ENCODE measurements around the gene APMAP. TPM values are rescaled to one million over a fixed set of nuclear protein-coding genes. Genes with fewer than 3 reads are reported as not detected.

APMAP gene
- total and polyA plus RNA-seq, 3 donors from 2014 or later: 92.3 to 135 (median 105) TPM

GRCh38 chr20:24955045-24955444 lies 37.5 kb downstream of the APMAP start:
- Histone ChIP-seq H3K27me3 (no peaks in the 10 kb centered on the region), H3K4me1 (no peaks in the 10 kb centered on the region), H3K27ac (no peak overlapping the region), H3K4me3 (no peak overlapping the region), H3K9me3 (no peaks in the 10 kb centered on the region), H3K36me3 (ENCODE audit: low read depth, missing control alignments) (no peaks in the 10 kb centered on the region)
- intact Hi-C loops (cut with DNase I; ENCODE audit: low total_unique reads): no loop called here
- TF ChIP-seq POLR2A (IDR thresholded peaks at IDR 0.05) (no peak), CTCF (IDR thresholded peaks at IDR 0.05) (no peak)
- DNase-seq: no peak
- 81 to 83% methylated on average over 3 of the region's 3 CpGs for WGBS, 2 donors

GRCh38 chr20:24954566-24954965 lies 38.0 kb downstream of the APMAP start:
- Histone ChIP-seq H3K4me3 (no peak overlapping the region), H3K4me1 (no peaks in the 10 kb centered on the region), H3K9me3 (no peaks in the 10 kb centered on the region), H3K27me3 (no peaks in the 10 kb centered on the region), H3K27ac (no peak overlapping the region), H3K36me3 (ENCODE audit: low read depth, missing control alignments) (no peaks in the 10 kb centered on the region)
- 79 to 82% methylated on average over 2 of the region's 2 CpGs for WGBS, 2 donors
- DNase-seq: no peak
- TF ChIP-seq POLR2A (IDR thresholded peaks at IDR 0.05): no peak
- TF ChIP-seq CTCF (IDR thresholded peaks at IDR 0.05): no peak
- intact Hi-C loops (cut with DNase I; ENCODE audit: low total_unique reads): no loop called here

GRCh38 chr20:24954151-24954550 lies 38.4 kb downstream of the APMAP start:
- no peak for DNase-seq
- WGBS, 2 donors: 74 to 85% methylated on average over 8 of the region's 8 CpGs
- intact Hi-C loops (cut with DNase I; ENCODE audit: low total_unique reads): no loop called here
- H3K4me3 ChIP-seq: no peak overlapping the region
- H3K9me3 ChIP-seq: no peaks in the 10 kb centered on the region
- H3K36me3 ChIP-seq (ENCODE audit: low read depth, missing control alignments): no peaks in the 10 kb centered on the region
- H3K27ac ChIP-seq: no peak overlapping the region
- H3K4me1 ChIP-seq: no peaks in the 10 kb centered on the region
- no peaks in the 10 kb centered on the region for H3K27me3 ChIP-seq
- no peak for TF ChIP-seq CTCF (IDR thresholded peaks at IDR 0.05)
- no peak for TF ChIP-seq POLR2A (IDR thresholded peaks at IDR 0.05)

GRCh38 chr20:24953621-24954133 lies 38.9 kb downstream of the APMAP start:
- TF ChIP-seq CTCF (IDR thresholded peaks at IDR 0.05): no peak
- TF ChIP-seq POLR2A (IDR thresholded peaks at IDR 0.05): no peak
- intact Hi-C loops (cut with DNase I; ENCODE audit: low total_unique reads): no loop called here
- WGBS, 2 donors: 70 to 74% methylated on average over 16 of the region's 16 CpGs
- Histone ChIP-seq H3K4me3 (no peak overlapping the region), H3K4me1 (no peaks in the 10 kb centered on the region), H3K9me3 (no peaks in the 10 kb centered on the region), H3K36me3 (ENCODE audit: low read depth, missing control alignments) (no peaks in the 10 kb centered on the region), H3K27ac (no peak overlapping the region), H3K27me3 (no peaks in the 10 kb centered on the region)
- DNase-seq: no peak

GRCh38 chr20:24953209-24953575 lies 39.4 kb downstream of the APMAP start:
- H3K4me3 ChIP-seq: no peak overlapping the region
- DNase-seq: no peak
- no peaks in the 10 kb centered on the region for H3K9me3 ChIP-seq
- no peaks in the 10 kb centered on the region for H3K36me3 ChIP-seq (ENCODE audit: low read depth, missing control alignments)
- no peak overlapping the region for H3K27ac ChIP-seq
- TF ChIP-seq CTCF (IDR thresholded peaks at IDR 0.05) (no peak), POLR2A (IDR thresholded peaks at IDR 0.05) (no peak)
- WGBS, 2 donors: 45 to 69% methylated on average over 8 of the region's 8 CpGs
- no peaks in the 10 kb centered on the region for H3K27me3 ChIP-seq
- intact Hi-C loops (cut with DNase I; ENCODE audit: low total_unique reads): no loop called here
- no peaks in the 10 kb centered on the region for H3K4me1 ChIP-seq

Measured in testis (tissue), 3 donors.